ENCODE measurements around the gene TEDC1. TPM values are rescaled to one million over a fixed set of nuclear protein-coding genes. Genes with fewer than 3 reads are reported as not detected.
A peak's percentile ranks its signal among the peaks of the same experiment; 100 is the strongest.

Gene TEDC1
- total RNA-seq, 5 donors from 2014 or later (not counting 1 experiment from before 2014, with no cell fraction given), result 32.8 to 186 (median 37.5) TPM

- Mint-ChIP-seq H3K27me3 (peaks cover 0 to 3% of the 10 kb centered on the region in 2 donors), H3K4me3 (peak overlapping the region; percentile 64 to 72 (median 71)), H3K9me3 (no peaks in the 10 kb centered on the region), H3K4me1 (peaks cover 8 to 15% (median 14%) of the 10 kb centered on the region in 3 donors), H3K27ac (no peak overlapping the region), H3K36me3 (no peaks in the 10 kb centered on the region)
- WGBS (ENCODE audit: insufficient coverage), result 49% methylated on average over 4 of the region's 7 CpGs
- H3K36me3 ChIP-seq (ENCODE audit: control insufficient read depth in 2 of 2, extremely low read depth in 1 of 2, insufficient read depth in 1 of 2, low read length in 1 of 2), result peaks cover 4 to 5% of the 10 kb centered on the region in 2 donors
- H3K4me3 ChIP-seq (ENCODE audit: control insufficient read depth in 1 of 2, extremely low read depth in 1 of 2, low read length in 1 of 2), result peak overlapping the region; percentile 23 to 48
- DNase-seq (no peak), ATAC-seq (replicated peaks in 1 of 4) (no peak)
- H3K27me3 ChIP-seq (replicated peaks in 1 of 2; ENCODE audit: control insufficient read depth in 2 of 2, extremely low read depth in 1 of 2, insufficient read depth in 2 of 2, low read length in 1 of 2), result peaks cover 0 to 48% of the 10 kb centered on the region in 2 experiments
- peaks cover 24 to 53% of the 10 kb centered on the region in 2 experiments for H3K4me1 ChIP-seq (ENCODE audit: control insufficient read depth in 1 of 2, extremely low read depth in 1 of 2, insufficient read depth in 2 of 2, low read length in 2 of 2)
- CTCF ChIA-PET, result interaction anchor here in 1 of 2 donors (0.6 kb wide), 1 partner anchor 413 kb away, joined by 3 read pairs; no protein-coding TSS in a partner anchor
- H3K9me3 ChIP-seq, result no peaks in the 10 kb centered on the region
- peak overlapping the region; percentile 23 for H3K27ac ChIP-seq (ENCODE audit: low read length)
- POLR2A ChIA-PET, result no interaction called here
Observed at GRCh38 chr14:105473033-105473676, 17.9 kb upstream of the TEDC1 start.

DNA sequence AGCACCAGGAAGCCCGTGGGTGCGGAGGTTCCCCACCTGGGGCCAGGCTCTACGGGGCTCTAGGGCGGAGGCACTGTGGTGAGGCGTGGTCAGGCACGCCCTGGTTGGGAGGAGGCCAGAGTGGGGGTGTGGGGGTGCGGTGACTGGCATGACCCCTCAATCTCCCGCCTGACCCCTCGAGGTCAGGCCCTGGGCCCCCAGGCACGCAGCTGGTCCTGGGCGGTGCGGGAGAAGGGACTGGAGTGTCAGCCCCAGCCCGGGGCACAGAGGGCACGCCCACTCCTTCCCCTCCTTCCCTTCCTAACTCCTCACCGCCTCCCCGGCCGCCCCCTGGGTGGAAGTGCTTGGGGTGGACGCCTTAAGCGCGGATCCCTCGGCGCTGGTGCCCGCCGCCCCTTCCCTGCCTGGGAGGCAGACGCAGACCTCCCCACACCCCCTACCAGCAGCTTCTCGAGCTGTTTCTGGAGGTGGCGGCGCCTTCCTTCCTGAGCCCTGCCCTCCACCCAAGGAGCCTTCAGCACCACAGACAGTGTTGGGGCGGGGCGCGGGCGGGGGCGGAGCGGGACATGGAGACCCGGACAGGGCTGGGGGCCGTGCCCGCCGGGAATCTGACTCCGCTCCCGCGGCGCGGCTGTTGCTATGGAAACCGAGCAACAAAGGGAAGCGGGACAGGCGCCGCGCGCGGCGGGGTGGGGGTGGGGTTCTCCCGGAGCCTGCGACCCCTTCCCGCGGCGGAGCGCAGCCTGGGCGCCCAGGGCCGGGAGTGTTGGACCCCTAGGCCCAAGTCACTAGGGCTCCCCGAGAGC, 17.2 kb upstream of the TEDC1 start:
- Mint-ChIP-seq H3K27ac (no peak overlapping the region), H3K36me3 (no peaks in the 10 kb centered on the region), H3K4me3 (peak overlapping the region; percentile 64 to 72 (median 71)), H3K9me3 (no peaks in the 10 kb centered on the region), H3K4me1 (peaks cover 8 to 15% (median 14%) of the 10 kb centered on the region in 3 donors), H3K27me3 (peaks cover 0 to 3% of the 10 kb centered on the region in 2 donors)
- Histone ChIP-seq H3K4me1 (ENCODE audit: control insufficient read depth in 1 of 2, extremely low read depth in 1 of 2, insufficient read depth in 2 of 2, low read length in 2 of 2) (peaks cover 24 to 60% of the 10 kb centered on the region in 2 experiments), H3K36me3 (ENCODE audit: control insufficient read depth in 2 of 2, extremely low read depth in 1 of 2, insufficient read depth in 1 of 2, low read length in 1 of 2) (peaks cover 0 to 5% of the 10 kb centered on the region in 2 donors), H3K27ac (ENCODE audit: low read length) (peak overlapping the region; percentile 23), H3K4me3 (ENCODE audit: control insufficient read depth in 1 of 2, extremely low read depth in 1 of 2, low read length in 1 of 2) (peak overlapping the region; percentile 48 to 51), H3K9me3 (no peaks in the 10 kb centered on the region), H3K27me3 (replicated peaks in 1 of 2; ENCODE audit: control insufficient read depth in 2 of 2, extremely low read depth in 1 of 2, insufficient read depth in 2 of 2, low read length in 1 of 2) (peaks cover 0 to 48% of the 10 kb centered on the region in 2 experiments)
- ChIA-PET CTCF (interaction anchor here in 1 of 2 donors (0.6 to 0.7 kb wide), 2 partner anchors 16 to 414 kb away, joined by 3 read pairs; no protein-coding TSS in a partner anchor), POLR2A (interaction anchor here in 1 of 2 donors (0.6 kb wide), 1 partner anchor 13 kb away, joined by 3 read pairs; the partner anchor contains the start of gene CRIP1)
- DNase-seq (peak; percentile 46 to 83 (median 69)), ATAC-seq (replicated peaks in 1 of 4) (peak; percentile 71 to 81 (median 76))
- under 1% methylated on average over 38 of the region's 60 CpGs for WGBS (ENCODE audit: insufficient coverage)

DNA sequence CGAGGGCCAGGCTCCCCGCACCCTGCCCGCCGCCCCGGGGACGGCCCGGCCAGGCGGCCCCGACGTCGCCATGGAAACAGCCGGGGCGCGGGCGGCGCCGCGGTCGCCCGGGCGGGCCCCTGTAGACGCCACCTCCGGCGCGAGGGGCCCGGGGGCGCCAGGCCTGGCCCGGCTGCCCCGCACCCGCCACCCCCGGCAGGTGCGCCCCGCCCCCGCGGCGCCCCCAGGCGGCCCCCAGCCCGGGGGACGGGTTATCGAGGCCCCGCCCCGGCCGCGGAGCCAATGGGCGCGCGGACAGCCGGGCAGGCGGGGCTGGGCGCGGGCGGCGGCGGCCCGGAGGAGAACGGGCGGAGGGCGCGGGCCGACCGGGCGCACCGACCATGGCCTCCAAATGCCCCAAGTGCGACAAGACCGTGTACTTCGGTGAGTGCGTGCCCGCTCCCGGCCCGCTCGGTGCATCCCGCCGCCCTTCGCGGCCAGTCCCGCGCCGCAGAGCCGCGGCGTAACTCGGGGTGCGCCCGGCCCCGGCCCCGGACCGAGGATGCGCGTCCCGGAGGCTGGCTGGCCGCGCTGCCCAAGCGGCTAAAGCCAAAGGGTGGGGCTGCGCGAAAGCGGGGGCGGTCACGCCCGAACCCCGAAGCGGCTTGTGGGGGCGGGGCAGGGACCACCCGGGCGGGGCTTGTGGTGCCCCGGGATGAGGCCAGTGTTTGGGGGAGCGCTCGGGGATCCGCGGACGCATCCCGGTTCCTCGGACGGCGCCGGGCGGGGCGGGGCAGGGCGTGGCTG, 16.4 kb upstream of the TEDC1 start, which contains the start of gene CRIP2:
CRIP2 (plus strand) TSS at position 339 of the 786 bp plus-strand sequence; CDS start at position 381, 42 bp downstream.
- H3K27me3 Mint-ChIP-seq, result peaks cover 0 to 3% of the 10 kb centered on the region in 2 donors
- ChIA-PET CTCF (interaction anchor here in 1 of 2 donors (0.7 kb wide), 1 partner anchor 15 kb away, joined by 3 read pairs; no protein-coding TSS in a partner anchor), POLR2A (interaction anchor here in 1 of 2 donors (0.6 kb wide), 1 partner anchor 12 kb away, joined by 3 read pairs; the partner anchor contains the start of gene CRIP1)
- DNase-seq (peak in 5 of 35 experiments; percentile 35 to 67 (median 46)), ATAC-seq (replicated peaks in 1 of 4) (peak; percentile 25 to 43 (median 34))
- peaks cover 0 to 5% of the 10 kb centered on the region in 2 donors for H3K36me3 ChIP-seq (ENCODE audit: control insufficient read depth in 2 of 2, extremely low read depth in 1 of 2, insufficient read depth in 1 of 2, low read length in 1 of 2)
- no peaks in the 10 kb centered on the region for H3K9me3 ChIP-seq
- H3K36me3 Mint-ChIP-seq, result no peaks in the 10 kb centered on the region
- peaks cover 0 to 54% of the 10 kb centered on the region in 2 experiments for H3K27me3 ChIP-seq (replicated peaks in 1 of 2; ENCODE audit: control insufficient read depth in 2 of 2, extremely low read depth in 1 of 2, insufficient read depth in 2 of 2, low read length in 1 of 2)
- peak within 1 kb of the TSS; percentile 48 to 51 for H3K4me3 ChIP-seq (ENCODE audit: control insufficient read depth in 1 of 2, extremely low read depth in 1 of 2, low read length in 1 of 2)
- H3K4me1 Mint-ChIP-seq, result peaks cover 9 to 19% (median 14%) of the 10 kb centered on the region in 3 donors
- peak within 1 kb of the TSS; percentile 23 for H3K27ac ChIP-seq (ENCODE audit: low read length)
- no peak within 1 kb of the TSS for H3K27ac Mint-ChIP-seq
- H3K4me1 ChIP-seq (ENCODE audit: control insufficient read depth in 1 of 2, extremely low read depth in 1 of 2, insufficient read depth in 2 of 2, low read length in 2 of 2), result peaks cover 24 to 66% of the 10 kb centered on the region in 2 experiments
- H3K9me3 Mint-ChIP-seq, result no peaks in the 10 kb centered on the region
- WGBS (ENCODE audit: insufficient coverage), result under 1% methylated on average over 96 of the region's 118 CpGs
- H3K4me3 Mint-ChIP-seq, result peak within 1 kb of the TSS; percentile 64 to 75 (median 71)

GRCh38 chr14:105475269-105476096, 15.6 kb upstream of the TEDC1 start:
- no peak overlapping the region for H3K27ac Mint-ChIP-seq
- Histone ChIP-seq H3K4me3 (ENCODE audit: control insufficient read depth in 1 of 2, extremely low read depth in 1 of 2, low read length in 1 of 2) (peak overlapping the region; percentile 23 to 42), H3K4me1 (ENCODE audit: control insufficient read depth in 1 of 2, extremely low read depth in 1 of 2, insufficient read depth in 2 of 2, low read length in 2 of 2) (peaks cover 24 to 74% of the 10 kb centered on the region in 2 experiments), H3K9me3 (no peaks in the 10 kb centered on the region), H3K36me3 (ENCODE audit: control insufficient read depth in 2 of 2, extremely low read depth in 1 of 2, insufficient read depth in 1 of 2, low read length in 1 of 2) (peaks cover 0 to 5% of the 10 kb centered on the region in 2 donors), H3K27ac (ENCODE audit: low read length) (no peak overlapping the region), H3K27me3 (replicated peaks in 1 of 2; ENCODE audit: control insufficient read depth in 2 of 2, extremely low read depth in 1 of 2, insufficient read depth in 2 of 2, low read length in 1 of 2) (peaks cover 0 to 55% of the 10 kb centered on the region in 2 experiments)
- no peak for DNase-seq
- H3K27me3 Mint-ChIP-seq, result peaks cover 0 to 3% of the 10 kb centered on the region in 2 donors
- POLR2A ChIA-PET, result no interaction called here
- CTCF ChIA-PET, result no interaction called here
- ATAC-seq (replicated peaks in 1 of 4), result no peak
- 10% methylated on average over 34 of the region's 48 CpGs for WGBS (ENCODE audit: insufficient coverage)
- peaks cover 17 to 27% (median 21%) of the 10 kb centered on the region in 3 donors for H3K4me1 Mint-ChIP-seq
- H3K36me3 Mint-ChIP-seq, result no peaks in the 10 kb centered on the region
- H3K9me3 Mint-ChIP-seq, result no peaks in the 10 kb centered on the region
- H3K4me3 Mint-ChIP-seq, result peak overlapping the region; percentile 39 to 75 (median 62)

DNA sequence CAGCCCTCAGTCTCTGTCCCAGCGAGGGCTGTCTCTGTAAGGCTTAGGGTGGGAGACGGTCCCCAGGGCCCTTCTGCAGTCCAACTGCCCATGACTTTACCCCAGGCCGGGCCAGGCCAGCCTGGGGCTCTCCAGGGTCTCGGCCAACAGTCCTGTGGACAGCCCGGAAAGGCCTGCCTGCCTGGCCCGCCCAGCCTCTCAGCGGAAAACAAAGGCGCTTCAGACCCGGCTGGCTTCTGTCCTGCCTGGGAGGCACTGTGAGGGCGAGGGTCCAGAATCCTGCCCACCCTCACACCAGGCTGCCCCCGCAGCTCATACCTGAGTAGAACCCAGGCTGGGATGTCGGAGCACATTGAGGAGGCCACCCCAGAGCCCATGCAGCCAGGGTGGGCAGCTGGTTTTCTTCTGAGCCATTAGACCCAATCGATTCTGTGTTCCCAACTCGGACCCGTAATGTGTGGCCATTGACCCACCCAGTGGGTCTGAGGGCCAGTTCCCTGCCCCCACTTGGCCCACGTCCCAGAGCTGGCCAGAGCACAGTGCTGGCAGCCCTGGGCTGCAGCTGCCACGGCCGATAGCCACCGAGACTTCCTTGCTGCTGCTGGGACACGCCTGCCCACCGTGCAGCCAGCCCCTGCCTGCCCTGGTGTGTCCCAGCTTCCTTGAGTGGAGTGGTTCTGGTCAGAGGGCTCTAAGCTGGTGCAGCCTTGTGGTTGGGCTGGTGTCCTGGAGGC, 14.8 kb upstream of the TEDC1 start:
- H3K9me3 ChIP-seq, result no peaks in the 10 kb centered on the region
- ChIA-PET POLR2A (no interaction called here), CTCF (no interaction called here)
- peak overlapping the region; percentile 28 to 75 (median 62) for H3K4me3 Mint-ChIP-seq
- ATAC-seq (replicated peaks in 1 of 4), result no peak
- H3K27me3 ChIP-seq (replicated peaks in 1 of 2; ENCODE audit: control insufficient read depth in 2 of 2, extremely low read depth in 1 of 2, insufficient read depth in 2 of 2, low read length in 1 of 2), result peaks cover 0 to 55% of the 10 kb centered on the region in 2 experiments
- peaks cover 0 to 3% of the 10 kb centered on the region in 2 donors for H3K27me3 Mint-ChIP-seq
- H3K36me3 ChIP-seq (ENCODE audit: control insufficient read depth in 2 of 2, extremely low read depth in 1 of 2, insufficient read depth in 1 of 2, low read length in 1 of 2), result peaks cover 0 to under 1% of the 10 kb centered on the region in 2 donors
- H3K27ac Mint-ChIP-seq, result no peak overlapping the region
- H3K4me3 ChIP-seq (ENCODE audit: control insufficient read depth in 1 of 2, extremely low read depth in 1 of 2, low read length in 1 of 2), result peak overlapping the region in 1 of 2 donors; percentile 35
- peaks cover 25 to 35% (median 28%) of the 10 kb centered on the region in 3 donors for H3K4me1 Mint-ChIP-seq
- H3K4me1 ChIP-seq (ENCODE audit: control insufficient read depth in 1 of 2, extremely low read depth in 1 of 2, insufficient read depth in 2 of 2, low read length in 2 of 2), result peaks cover 26 to 82% of the 10 kb centered on the region in 2 experiments
- H3K36me3 Mint-ChIP-seq, result no peaks in the 10 kb centered on the region
- no peaks in the 10 kb centered on the region for H3K9me3 Mint-ChIP-seq
- no peak overlapping the region for H3K27ac ChIP-seq (ENCODE audit: low read length)
- 58% methylated on average over 21 of the region's 21 CpGs for WGBS (ENCODE audit: insufficient coverage)
- no peak for DNase-seq
